GM21528 (cell line): ENCODE results near the gene TMEM51.

Experiments
- ATAC-seq: cut with Tn5 transposase; IDR thresholded peaks from one replicate; pipeline ENCODE4 v1.9.1; 2021; ENCODE audit warnings: mild to moderate bottlenecking, moderate library complexity; ENCODE audit not compliant: unreplicated experiment, low FRiP score

TMEM51 gene, protein sequence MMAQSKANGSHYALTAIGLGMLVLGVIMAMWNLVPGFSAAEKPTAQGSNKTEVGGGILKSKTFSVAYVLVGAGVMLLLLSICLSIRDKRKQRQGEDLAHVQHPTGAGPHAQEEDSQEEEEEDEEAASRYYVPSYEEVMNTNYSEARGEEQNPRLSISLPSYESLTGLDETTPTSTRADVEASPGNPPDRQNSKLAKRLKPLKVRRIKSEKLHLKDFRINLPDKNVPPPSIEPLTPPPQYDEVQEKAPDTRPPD

DNA sequence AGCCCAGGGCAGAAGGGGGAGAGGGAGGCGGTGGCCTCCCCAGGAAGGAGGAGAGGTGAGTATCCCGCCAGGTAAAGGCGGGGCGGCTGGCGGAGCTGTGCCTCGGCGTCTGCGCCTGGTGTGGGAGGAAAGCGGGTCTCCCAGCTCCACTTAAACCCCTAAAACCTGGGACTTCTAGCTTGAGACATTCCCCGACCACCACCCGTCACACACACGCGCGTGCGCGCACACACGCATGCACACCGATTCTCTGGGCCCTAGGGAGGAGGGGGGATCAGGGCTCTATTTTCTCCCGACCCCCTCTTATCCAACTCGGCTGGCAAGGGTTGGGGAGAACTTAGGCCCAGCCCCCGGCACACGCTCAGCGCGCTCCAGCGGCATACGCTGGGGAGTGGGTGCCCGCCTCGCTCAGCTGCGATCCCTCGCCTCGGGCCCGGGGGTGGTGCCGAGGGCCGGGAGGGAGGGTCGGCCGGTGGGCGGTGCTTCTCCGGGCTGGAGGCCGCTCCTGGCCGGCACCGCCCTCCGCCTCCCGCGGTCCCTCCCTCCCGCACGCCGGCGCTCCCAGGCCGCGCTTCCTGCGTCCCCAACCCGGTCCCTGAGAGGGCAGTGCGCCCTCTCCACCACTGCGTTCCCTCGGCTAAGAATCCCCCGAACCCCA is at the start of gene TMEM51:
Gene TMEM51 (plus strand): TSS at position 564 of the 658 bp plus-strand sequence. CDS start 61,341 bp downstream, outside the sequence.
- no peak for ATAC-seq

DNA sequence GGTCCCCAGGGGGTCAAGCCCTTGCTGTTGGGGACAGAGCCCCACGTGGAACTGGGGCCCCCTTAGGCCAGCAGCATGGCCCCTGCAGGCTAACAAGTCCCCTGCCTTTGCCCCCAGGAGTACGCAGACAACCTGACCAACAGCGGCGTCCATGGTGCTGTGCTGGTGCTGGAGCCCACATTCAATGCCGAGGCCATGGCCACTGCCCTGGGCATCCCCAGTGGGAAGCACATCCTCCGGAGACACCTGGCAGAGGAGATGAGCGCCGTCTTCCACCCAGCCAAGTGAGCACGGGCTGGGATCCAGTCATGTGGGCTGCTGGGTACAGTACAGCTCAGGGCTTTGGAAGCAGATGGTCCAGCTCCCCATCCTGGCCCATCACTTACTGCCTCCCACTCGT is 49.6 kb upstream of the TMEM51 start:
- no peak for ATAC-seq

- ATAC-seq, result no peak
Measured at GRCh38 chr1:15104768-15105167, 48.8 kb upstream of the TMEM51 start.

- ATAC-seq, result no peak
Measured at GRCh38 chr1:15106608-15107007, 46.9 kb upstream of the TMEM51 start.

DNA sequence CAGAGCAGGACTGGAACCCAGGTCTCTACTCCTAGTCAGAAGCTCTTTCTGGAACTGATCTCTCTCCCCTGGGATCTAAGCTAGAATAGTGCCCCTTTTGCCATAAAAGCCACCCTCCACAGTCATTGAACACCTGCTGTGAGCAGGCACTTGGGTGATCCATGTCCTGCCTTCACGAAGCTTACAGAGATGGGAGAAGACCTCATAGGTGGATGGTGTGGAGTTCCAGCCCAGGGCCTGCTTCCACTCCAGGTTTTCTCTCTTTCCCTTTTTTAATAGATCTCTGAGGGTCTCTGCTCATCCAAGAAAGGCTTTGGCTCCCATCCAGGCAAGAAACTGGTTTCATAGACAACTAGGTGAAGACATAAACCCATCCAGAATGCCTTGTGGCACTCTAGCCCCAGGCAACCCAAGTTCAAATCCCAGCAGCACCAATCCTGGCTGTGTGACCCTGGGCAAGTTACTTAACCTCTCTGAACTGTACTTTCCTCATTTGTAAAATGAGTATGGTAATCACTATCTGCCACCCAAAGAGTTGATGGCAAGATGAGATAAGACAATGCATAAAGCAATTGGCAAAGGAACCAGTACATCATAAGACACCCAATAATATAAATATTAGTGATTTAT is 46.4 kb upstream of the TMEM51 start:
- ATAC-seq, result no peak

DNA sequence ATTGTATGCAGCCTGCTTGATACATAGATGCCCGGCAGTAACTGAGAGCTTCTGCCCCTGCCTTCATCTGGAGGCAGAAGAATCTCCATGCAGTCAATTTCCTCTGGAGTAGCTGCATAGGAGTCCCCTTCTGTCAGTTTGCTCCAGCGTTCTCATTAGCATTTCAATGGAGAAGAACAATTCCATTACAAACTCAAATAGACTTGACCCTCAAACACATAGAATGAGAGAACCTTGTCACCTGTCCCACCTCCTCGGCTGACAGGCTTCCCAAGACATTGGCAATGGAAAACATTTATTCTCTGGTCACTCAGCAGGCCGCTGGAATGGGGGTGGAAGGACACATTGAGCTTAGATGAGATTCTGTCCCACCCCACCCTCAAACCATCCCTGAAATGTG is 45.6 kb upstream of the TMEM51 start:
- no peak for ATAC-seq

DNA sequence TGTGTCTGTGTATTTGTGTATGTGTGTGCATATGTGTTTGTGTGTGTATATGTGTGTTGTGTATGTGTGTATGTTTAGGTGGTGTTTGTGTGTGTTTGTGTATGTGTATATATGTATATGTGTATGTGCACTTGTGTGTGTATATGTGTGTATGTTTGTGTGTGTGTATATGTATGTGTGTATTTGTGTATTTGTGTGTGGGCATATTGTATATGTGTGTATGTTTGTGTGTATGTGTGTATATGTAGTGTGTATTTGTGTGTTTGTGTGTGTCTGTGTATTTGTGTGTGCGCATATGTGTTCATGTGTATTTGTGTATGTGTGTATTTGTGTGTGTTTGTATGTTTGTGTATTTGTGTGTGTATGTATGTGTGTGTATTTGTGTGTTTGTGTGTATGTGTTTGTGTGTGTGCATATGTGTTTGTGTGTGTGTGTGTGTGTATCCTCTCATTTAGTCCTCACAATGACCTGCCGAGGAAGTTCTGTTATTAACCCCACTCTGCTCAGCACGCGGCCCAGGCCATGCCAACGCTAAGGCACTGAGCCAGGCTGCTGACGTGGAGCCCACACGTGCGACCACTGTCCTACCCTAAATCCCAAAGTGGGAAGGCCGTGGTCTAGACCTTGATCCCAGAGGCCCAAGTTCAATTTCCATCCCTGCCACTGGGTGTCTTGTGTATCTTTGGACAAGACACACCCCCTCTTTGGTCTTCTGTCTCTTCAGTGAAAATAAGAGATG is 43.2 kb upstream of the TMEM51 start:
- no peak for ATAC-seq

GRCh38 chr1:15110867-15111230 is 42.7 kb upstream of the TMEM51 start:
- no peak for ATAC-seq

- no peak for ATAC-seq
Measured at GRCh38 chr1:15113146-15113545, 40.4 kb upstream of the TMEM51 start.

DNA sequence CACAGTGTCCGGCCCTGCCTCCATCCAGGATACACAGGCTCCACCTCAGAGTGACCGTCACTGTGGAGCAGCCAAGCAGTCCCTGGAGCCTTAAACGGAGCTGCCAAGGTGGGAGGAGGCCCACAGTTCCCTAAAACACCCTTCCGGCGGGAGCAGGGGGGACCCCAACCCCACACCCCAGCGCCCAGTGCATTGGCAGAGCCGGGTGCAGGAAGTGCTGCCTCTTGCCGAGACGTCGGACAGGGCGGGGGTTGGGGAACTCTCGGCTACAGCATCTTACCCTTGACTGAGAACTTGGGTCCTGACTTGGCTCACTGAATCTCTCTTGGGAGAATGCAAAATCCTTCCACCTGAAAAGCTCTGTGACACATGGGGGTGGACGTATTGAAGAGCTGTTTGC is 38.7 kb upstream of the TMEM51 start:
- no peak for ATAC-seq

GRCh38 chr1:15115542-15116330 is 37.8 kb upstream of the TMEM51 start:
- no peak for ATAC-seq

DNA sequence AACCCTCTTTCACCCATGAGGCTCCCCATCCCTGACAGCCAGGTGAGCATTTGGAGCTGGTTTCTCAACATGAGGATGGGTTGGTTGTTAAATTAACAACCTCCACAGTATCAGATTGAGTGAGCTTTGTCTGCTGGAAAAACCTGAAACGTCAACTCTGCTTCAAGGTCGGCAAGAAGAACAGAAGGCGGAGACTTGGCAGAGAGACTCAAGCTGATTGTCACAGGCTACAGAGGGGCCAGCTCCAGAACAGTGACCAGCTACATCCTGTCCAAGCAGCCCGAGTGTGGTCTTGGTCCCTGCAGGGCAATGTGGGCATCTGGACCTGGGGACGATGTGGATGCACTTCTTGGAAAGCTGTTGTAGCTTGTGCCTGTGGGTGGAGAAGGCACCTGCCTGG is 36.6 kb upstream of the TMEM51 start:
- ATAC-seq, result no peak

- ATAC-seq, result no peak
Measured at GRCh38 chr1:15117671-15118325, 35.7 kb upstream of the TMEM51 start.

DNA sequence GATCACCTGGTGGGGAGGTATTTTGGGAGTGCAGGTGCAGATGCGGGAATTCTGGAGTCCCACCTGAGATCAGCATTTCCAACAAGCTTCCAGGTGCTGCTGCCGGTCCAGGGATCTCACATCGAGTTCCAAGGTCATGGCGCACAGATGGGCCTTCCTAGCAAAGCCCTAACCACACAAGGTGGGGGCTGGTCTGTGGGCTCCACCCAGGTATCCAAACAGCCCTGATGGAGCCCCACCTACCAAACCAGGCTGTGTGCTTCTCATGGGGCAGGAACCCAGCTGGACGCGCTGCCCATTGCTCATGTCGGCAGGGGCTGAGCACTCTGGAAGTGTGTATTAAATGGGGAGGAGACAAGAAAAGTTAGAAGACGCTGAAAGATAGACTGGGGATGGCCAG is 35.0 kb upstream of the TMEM51 start:
- ATAC-seq, result no peak

GRCh38 chr1:15120251-15120945 is 33.1 kb upstream of the TMEM51 start:
- ATAC-seq, result no peak

GRCh38 chr1:15122331-15122730 is 31.2 kb upstream of the TMEM51 start:
- no peak for ATAC-seq

- no peak for ATAC-seq
Measured at GRCh38 chr1:15123270-15123669, 30.3 kb upstream of the TMEM51 start.

GRCh38 chr1:15123925-15124324 is 29.6 kb upstream of the TMEM51 start:
- no peak for ATAC-seq

- ATAC-seq, result no peak
Measured at GRCh38 chr1:15124362-15125100, 29.0 kb upstream of the TMEM51 start.
